Ovary (tissue), 3 donors: ENCODE data around the gene CACNA2D3.

Experiments
- POLR2A ChIP-seq: fragments of 450-650 bp; IDR thresholded peaks from one replicate; pipeline ENCODE4 v1.6.1; 2017; ENCODE audit warnings: antibody characterized with exemption, mild to moderate bottlenecking, moderate library complexity
- TF ChIP-seq, protein P1 (sequence below), 3 donors: fragments of 450-650 bp in 2 of 3; fragments of 200-600 bp in 1 of 3; IDR thresholded peaks; one replicate each; pipeline versions ENCODE4 v1.5.1 to v1.8.0; 2016 to 2022; ENCODE audit warnings: antibody characterized with exemption in 3 of 3, mild to moderate bottlenecking in 1 of 3
- donor health status: DM: no; HTN: no; CAD: no.

DNA sequence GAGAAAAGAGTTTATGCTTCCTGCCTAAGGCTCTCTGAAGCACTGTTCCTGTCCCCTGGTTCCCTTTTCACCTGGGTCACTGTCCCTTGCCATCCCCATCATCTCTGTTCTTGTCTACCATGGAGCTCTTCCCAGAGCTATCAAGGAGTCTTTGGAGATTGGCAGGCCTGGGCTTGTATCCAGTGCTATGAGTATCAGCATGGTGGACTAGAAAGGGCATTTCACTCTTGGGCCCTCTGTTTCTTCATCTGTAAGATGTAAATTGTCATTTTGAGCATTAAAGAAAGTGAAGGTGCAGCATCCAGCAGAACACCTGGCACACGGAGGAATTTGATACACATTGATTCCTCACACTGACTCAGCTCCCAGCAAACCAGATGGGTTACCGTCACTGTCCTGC lies 388.2 kb downstream of the CACNA2D3 start:
- TF ChIP-seq, protein P1, sequence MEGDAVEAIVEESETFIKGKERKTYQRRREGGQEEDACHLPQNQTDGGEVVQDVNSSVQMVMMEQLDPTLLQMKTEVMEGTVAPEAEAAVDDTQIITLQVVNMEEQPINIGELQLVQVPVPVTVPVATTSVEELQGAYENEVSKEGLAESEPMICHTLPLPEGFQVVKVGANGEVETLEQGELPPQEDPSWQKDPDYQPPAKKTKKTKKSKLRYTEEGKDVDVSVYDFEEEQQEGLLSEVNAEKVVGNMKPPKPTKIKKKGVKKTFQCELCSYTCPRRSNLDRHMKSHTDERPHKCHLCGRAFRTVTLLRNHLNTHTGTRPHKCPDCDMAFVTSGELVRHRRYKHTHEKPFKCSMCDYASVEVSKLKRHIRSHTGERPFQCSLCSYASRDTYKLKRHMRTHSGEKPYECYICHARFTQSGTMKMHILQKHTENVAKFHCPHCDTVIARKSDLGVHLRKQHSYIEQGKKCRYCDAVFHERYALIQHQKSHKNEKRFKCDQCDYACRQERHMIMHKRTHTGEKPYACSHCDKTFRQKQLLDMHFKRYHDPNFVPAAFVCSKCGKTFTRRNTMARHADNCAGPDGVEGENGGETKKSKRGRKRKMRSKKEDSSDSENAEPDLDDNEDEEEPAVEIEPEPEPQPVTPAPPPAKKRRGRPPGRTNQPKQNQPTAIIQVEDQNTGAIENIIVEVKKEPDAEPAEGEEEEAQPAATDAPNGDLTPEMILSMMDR (IDR thresholded peaks at IDR 0.05) = no peak
- TF ChIP-seq POLR2A = no peak
